Diencephalon (tissue), 1 donor: Measurements from ENCODE around the gene DTYMK. TPM values are rescaled to one million over a fixed set of nuclear protein-coding genes. Genes with fewer than 3 reads are reported as not detected.

Experiments
- total RNA-seq: library from RNA; depleted of rRNA; stranded (reverse); fragments of >200 nt; gene quantifications from one replicate; pipeline ENCODE4 v1.2.3, GENCODE V29; 2014

Gene DTYMK, protein sequence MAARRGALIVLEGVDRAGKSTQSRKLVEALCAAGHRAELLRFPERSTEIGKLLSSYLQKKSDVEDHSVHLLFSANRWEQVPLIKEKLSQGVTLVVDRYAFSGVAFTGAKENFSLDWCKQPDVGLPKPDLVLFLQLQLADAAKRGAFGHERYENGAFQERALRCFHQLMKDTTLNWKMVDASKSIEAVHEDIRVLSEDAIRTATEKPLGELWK
- total RNA-seq = 13.4 TPM

DNA sequence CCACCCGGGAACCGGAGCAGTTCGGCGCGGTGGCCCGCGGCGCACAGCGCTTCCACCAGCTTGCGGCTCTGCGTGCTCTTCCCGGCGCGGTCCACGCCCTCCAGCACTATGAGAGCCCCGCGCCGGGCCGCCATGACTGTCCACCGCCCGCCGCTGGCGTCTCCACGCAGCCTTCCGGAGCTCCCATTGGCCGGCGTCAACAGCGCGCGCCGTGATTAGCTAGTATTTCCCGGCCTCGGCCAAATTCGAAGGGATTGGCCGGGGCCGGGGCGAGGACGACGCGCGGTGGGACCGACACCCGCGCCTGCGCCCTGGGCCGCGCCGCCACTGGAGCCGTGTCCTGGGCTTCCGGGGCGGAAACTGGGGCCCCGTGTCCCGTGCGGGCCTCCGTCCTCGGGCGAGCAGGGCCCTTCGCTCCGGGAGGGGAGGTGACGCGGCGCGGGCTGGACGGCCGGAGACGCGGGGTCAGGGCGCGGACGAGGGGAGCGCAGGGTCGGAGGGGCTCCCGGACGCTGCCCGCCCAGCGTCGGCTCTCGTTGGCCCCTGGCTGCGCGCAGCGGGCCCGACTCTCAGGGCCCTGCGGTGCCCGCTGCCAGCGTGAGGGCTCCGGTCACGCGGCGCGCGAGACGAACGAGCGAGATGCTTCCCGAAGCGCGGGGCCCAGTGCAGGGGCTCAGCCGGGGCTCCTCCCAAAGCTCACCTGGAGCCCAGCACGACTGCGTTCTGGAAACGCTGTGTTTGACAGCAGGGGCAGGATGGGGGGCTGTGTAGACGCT is at the start of gene DTYMK:
Gene DTYMK (minus strand): TSS at position 166 of the 776 bp plus-strand sequence. CDS start 32 bp downstream, at position 134.

DNA sequence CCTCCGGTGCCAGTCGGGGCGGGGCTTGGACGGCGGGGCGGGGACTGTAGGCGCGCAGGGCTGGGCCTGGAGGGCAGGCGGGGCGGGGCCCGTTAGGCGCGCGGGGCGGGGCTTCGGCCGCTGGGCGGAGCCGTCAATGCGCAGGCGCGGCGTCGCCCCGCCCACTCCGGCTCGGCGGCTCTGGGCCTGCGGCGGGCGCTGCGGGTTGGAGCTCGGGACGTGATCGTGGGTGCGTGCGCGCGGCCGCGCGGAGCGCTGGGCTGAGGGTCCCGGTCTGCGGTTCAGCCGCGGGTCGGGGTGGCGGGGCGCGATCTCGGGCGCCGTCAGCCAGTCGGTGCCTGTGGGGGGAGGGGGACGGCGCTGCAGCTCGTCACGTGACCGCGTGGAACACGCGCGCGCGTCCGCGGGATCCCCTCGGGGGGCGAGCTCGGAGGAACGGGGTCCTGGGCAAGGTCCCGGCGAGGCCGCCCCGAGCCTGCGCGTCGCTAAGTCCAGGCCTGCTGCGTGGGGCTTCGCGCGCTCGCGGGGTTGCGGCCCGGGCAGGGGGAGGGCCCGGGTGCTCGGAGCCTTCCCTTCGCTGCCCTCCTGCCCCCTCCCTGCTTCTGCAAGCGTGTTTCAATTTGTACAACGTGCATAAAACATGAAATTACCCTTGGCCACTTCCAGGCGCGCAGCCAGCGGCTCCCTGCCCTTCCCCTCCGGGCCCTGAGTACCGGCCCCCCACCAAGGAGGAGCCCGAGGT is 48.0 kb upstream of the DTYMK start, which contains the start of gene D2HGDH:
Gene D2HGDH (plus strand): TSS at position 164 of the 742 bp plus-strand sequence. CDS start 595 bp downstream, outside the sequence.

DNA sequence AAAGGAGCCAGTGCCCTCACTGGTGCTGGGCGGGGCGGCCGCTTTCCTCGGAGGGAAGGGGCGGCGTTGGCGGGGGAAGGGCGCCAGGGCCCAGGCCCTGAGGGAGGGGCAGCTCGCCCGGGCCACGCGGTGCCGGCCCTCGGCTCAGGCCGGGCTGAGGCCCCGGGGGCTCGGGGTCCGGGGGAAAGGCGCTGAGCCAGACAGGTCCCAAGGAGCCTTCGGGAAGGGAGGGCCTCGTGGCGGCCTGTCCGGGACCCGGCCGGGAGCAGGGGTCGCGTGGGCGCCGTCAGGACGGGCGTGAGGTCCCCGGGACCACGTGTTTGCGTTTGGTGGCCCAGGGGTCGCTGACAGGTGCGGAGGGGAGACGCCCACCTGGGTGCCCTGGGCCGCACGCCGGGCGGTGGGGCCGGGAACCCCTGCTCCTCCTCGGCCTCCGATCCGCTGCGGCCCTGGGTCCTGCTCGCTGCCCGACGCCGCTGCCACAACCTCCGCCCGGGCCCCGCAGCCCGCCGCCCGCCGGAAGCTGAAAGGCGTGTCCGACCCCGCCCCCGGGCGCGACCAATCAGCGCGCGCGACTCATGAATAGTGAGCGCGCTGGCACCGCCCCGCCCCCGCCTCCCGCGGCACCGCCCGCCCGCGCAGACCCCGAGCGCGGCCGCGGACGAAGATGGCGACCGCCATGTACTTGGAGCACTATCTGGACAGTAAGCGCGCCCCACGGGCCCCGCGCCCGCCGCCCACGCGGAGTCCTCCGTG is 15.0 kb upstream of the DTYMK start, which contains the start of gene ING5:
Gene ING5 (plus strand): TSS at position 641 of the 756 bp plus-strand sequence. CDS start 27 bp downstream, at position 668.

DNA sequence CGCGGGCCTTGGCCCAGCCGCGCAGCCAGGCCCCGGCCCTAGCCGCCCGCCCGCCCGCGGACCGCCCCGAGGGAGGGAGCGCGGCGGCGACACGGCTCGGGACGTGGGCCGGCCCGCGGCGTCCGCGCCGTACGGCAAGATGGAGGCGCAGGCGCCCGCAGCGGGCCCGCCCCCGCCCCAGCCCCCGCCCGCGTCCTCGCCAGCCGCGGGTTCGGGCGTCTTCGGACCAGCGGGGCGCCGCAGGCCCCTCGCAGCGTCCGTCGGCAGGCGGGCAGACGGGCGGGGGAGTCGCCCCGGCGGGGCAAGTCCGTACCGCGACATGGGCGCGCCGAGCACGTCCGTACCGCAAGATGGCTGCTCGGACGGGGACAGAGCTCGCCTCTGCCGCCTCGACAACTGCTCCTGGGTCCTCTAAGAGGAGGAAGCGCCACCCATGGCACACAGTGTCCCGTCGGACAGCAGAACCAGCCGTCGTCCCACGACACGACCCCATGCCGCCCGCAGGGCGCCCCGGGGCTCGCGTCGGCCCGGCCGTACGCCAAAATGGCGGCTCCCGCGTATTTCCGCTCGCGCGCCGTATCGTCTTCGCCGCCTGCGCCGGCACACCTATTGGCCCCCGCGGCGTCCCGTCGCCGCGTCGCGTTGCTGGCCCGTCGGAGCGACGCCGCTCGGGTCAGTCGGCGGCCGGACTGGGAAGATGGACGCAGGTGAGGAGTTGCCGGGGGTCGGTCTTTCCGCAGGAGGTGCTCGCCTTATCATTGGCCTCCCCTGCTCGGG is 49.4 kb downstream of the DTYMK start, which contains the start of the genes ATG4B and THAP4:
Gene ATG4B (plus strand): TSS at position 676 of the 777 bp plus-strand sequence. CDS start 22 bp downstream, at position 698.
Gene THAP4 (minus strand): TSS at position 141 of the 777 bp plus-strand sequence. CDS start 141 bp downstream, outside the sequence.

Other genes starting within 250 kb of the DTYMK start
- 204 TPM for gene STK25, start 178.2 kb downstream of the DTYMK start, total RNA-seq
- gene BOK, start 128.1 kb downstream of the DTYMK start, total RNA-seq = 35.1 TPM
- 27.7 TPM for gene THAP4, start 49.7 kb downstream of the DTYMK start, total RNA-seq
- 48.7 TPM for gene ATG4B, start 49.1 kb downstream of the DTYMK start, total RNA-seq
- 36.0 TPM for gene ING5, start 15.2 kb upstream of the DTYMK start, total RNA-seq
- 12.9 TPM for gene D2HGDH, start 47.8 kb upstream of the DTYMK start, total RNA-seq
- gene GAL3ST2, start 90.0 kb upstream of the DTYMK start, total RNA-seq = 0.69 TPM
- 0.92 TPM for gene NEU4, start 122.4 kb upstream of the DTYMK start, total RNA-seq
- 0.23 TPM for gene PDCD1, start 172.1 kb upstream of the DTYMK start, total RNA-seq
- 13.8 TPM for gene RTP5, start 182.9 kb upstream of the DTYMK start, total RNA-seq